Astrocyte (in vitro differentiated cells and primary cell): Measurements from ENCODE around the gene HDGFL3.

ENCODE experiments used
- EZH2 ChIP-seq: IDR thresholded peaks from 2 replicates; pipeline ENCODE4 v1.6.1; 2012; ENCODE audit warnings: mild to moderate bottlenecking, low read length, inconsistent platforms; ENCODE audit not compliant: insufficient read depth
- TF ChIP-seq, protein P1 (sequence below): IDR thresholded peaks from 2 replicates; pipeline ENCODE4 v1.5.1; 2011; ENCODE audit warnings: low read depth, mild to moderate bottlenecking, inconsistent platforms, low read length, moderate library complexity; ENCODE audit not compliant: insufficient read depth

GRCh38 chr15:83204697-83205096 lies 2.9 kb downstream of the HDGFL3 start:
- TF ChIP-seq, protein P1, sequence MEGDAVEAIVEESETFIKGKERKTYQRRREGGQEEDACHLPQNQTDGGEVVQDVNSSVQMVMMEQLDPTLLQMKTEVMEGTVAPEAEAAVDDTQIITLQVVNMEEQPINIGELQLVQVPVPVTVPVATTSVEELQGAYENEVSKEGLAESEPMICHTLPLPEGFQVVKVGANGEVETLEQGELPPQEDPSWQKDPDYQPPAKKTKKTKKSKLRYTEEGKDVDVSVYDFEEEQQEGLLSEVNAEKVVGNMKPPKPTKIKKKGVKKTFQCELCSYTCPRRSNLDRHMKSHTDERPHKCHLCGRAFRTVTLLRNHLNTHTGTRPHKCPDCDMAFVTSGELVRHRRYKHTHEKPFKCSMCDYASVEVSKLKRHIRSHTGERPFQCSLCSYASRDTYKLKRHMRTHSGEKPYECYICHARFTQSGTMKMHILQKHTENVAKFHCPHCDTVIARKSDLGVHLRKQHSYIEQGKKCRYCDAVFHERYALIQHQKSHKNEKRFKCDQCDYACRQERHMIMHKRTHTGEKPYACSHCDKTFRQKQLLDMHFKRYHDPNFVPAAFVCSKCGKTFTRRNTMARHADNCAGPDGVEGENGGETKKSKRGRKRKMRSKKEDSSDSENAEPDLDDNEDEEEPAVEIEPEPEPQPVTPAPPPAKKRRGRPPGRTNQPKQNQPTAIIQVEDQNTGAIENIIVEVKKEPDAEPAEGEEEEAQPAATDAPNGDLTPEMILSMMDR, result no peak
- no peak for TF ChIP-seq EZH2
